Parathyroid adenoma (tissue), 2 donors: Measurements from ENCODE around the gene UFSP1.

Experiments used
- H2AFZ ChIP-seq: fragments of 300-600 bp; sonication (generic); one replicate; pipeline ENCODE4 v1.7.0; 2017; ENCODE audit warnings: antibody characterized with exemption, mild to moderate bottlenecking
- H3K27ac ChIP-seq: fragments of 300-600 bp; sonication (generic); one replicate; pipeline ENCODE4 v1.7.0; 2017
- H3K27me3 ChIP-seq: fragments of 300-600 bp; sonication (generic); one replicate; pipeline ENCODE4 v1.7.0; 2017; ENCODE audit warnings: low read length; ENCODE audit not compliant: control insufficient read depth, insufficient read depth
- H3K36me3 ChIP-seq: fragments of 300-600 bp; sonication (generic); one replicate; pipeline ENCODE4 v1.7.0; 2017; ENCODE audit warnings: low read length; ENCODE audit not compliant: control insufficient read depth, insufficient read depth
- H3K4me1 ChIP-seq: fragments of 300-600 bp; sonication (generic); one replicate; pipeline ENCODE4 v1.7.0; 2017; ENCODE audit warnings: control low read depth
- H3K4me2 ChIP-seq: fragments of 300-600 bp; sonication (generic); one replicate; pipeline ENCODE4 v1.7.0; 2017; ENCODE audit warnings: low read length
- H3K4me3 ChIP-seq: fragments of 300-600 bp; sonication (generic); one replicate; pipeline ENCODE4 v1.7.0; 2017; ENCODE audit warnings: low read depth, low read length
- H3K79me2 ChIP-seq: fragments of 300-600 bp; sonication (generic); one replicate; pipeline ENCODE4 v1.7.0; 2017; ENCODE audit warnings: control low read depth
- H3K9ac ChIP-seq: fragments of 300-600 bp; sonication (generic); one replicate; pipeline ENCODE4 v1.7.0; 2017; ENCODE audit warnings: mild to moderate bottlenecking
- H3K9me3 ChIP-seq: fragments of 300-600 bp; sonication (generic); one replicate; pipeline ENCODE4 v1.7.0; 2017; ENCODE audit warnings: low read length; ENCODE audit not compliant: control insufficient read depth
- TF ChIP-seq, protein P1 (sequence below): fragments of 300-600 bp; sonication (generic); IDR thresholded peaks from one replicate; pipeline ENCODE4 v1.7.0; 2017; ENCODE audit warnings: antibody characterized with exemption, mild to moderate bottlenecking
- donor health status: primary hyperparathyroidism.

The UFSP1 gene

GRCh38 chr7:100839361-100839760, 50.2 kb downstream of the UFSP1 start:
- Histone ChIP-seq H3K4me1 (peaks cover 9% of the 10 kb centered on the region), H3K4me3 (no peak overlapping the region)
- TF ChIP-seq, protein P1, sequence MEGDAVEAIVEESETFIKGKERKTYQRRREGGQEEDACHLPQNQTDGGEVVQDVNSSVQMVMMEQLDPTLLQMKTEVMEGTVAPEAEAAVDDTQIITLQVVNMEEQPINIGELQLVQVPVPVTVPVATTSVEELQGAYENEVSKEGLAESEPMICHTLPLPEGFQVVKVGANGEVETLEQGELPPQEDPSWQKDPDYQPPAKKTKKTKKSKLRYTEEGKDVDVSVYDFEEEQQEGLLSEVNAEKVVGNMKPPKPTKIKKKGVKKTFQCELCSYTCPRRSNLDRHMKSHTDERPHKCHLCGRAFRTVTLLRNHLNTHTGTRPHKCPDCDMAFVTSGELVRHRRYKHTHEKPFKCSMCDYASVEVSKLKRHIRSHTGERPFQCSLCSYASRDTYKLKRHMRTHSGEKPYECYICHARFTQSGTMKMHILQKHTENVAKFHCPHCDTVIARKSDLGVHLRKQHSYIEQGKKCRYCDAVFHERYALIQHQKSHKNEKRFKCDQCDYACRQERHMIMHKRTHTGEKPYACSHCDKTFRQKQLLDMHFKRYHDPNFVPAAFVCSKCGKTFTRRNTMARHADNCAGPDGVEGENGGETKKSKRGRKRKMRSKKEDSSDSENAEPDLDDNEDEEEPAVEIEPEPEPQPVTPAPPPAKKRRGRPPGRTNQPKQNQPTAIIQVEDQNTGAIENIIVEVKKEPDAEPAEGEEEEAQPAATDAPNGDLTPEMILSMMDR: no peak

More at GRCh38 chr7:100839361-100839760, 50.2 kb downstream of the UFSP1 start:
- Histone ChIP-seq H3K79me2 (no peaks in the 10 kb centered on the region), H3K36me3 (no peaks in the 10 kb centered on the region), H3K9me3 (no peaks in the 10 kb centered on the region), H2AFZ (no peak overlapping the region), H3K9ac (no peak overlapping the region), H3K27me3 (no peaks in the 10 kb centered on the region), H3K4me2 (no peak overlapping the region), H3K27ac (no peak overlapping the region)
